T follicular helper cell (primary cell): Measurements from ENCODE around the gene UBQLN4.

Experiments used
- DNase-seq: peaks from one replicate; pipeline ENCODE4 v3.0.0-alpha.2; 2020; ENCODE audit warnings: low read depth
- total RNA-seq, 2 experiments: gene quantifications; one replicate each; lab custom pipeline; 2026; lab: John Stamatoyannopoulos, UW

Gene UBQLN4
- 50.4 to 66.3 reads per million in 2 experiments for total RNA-seq

DNA sequence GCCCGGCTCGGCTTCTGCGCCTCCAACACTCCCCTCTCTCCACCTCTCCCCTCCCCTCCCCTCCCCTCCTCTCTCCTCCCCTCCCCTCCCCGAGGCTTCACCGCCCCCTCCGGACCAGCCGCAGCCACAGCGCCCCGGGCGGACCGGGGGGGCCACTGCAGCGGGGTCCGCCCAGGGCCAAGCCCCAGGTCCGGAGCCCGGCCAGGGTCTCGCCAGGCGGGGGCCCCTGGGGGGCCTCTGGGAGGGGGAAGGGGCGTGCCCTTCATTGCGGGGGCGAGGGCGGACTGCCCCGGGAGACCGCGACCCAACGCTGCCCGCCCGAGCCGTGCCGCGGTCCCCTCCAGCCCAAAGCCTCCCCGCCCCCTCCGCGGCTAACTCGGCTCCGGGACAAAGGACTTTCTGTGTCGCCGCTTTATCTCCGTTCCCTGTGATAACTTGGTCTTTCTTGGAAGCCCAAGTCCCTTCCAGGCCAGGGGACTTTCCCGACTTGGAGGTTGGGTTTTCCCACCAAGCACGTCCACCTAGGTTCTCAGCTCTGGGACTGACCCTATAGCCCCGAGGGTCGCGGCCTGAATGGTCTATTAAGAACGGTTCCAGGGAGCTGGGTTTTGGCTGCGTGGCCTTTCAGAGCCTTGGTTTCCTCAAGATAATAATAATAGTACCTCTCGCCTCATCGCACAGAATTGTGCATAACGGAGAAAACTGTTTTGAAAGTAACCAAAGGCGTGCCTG is at the start of gene UBQLN4:
Gene UBQLN4, minus strand, starts transcription at position 31 of the 732 bp plus-strand sequence. CDS start 97 bp downstream, outside the sequence.
- peak; percentile 75 for DNase-seq

- DNase-seq = no peak
These were observed 49.3 kb upstream of the UBQLN4 start for GRCh38 chr1:156102633-156103511.

- no peak for DNase-seq
These were observed 48.3 kb upstream of the UBQLN4 start for GRCh38 chr1:156101880-156102279.

DNA sequence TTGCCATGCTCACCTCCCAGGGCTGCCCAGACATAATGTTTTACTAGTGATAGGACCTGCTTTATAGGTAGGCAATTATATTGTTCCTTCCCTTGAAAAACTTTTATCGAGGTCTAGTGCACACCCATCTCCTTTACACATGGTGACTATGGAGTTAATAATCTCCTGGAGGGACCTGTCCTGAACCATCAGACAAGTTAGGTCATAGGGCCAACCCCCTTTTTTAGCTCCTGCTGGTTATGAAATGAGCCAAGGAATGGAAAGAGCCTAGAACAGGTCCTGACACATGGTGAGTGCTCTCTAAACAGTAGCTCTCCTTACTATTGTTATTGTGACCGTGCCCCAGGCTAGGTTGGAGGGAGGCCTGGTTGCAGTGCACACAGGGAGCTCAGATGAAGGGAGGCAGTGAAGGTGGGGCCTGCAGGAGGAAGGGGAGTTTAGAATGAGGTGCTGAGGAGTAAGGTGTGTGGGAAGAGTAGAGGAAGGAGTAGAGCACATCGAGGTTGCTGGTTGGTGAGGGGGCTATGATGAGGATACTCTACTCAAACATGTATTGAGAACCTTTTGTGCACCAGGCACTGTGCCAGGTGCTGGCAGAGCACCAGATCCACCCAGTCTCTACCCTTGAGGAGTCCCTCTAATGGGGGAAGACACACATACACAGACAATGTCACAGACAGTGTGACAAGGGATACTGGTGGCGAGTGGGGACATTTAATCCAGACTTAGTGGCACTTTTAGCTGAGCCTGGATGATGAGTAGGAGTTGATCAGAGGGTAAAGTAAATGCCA is 46.8 kb upstream of the UBQLN4 start:
- no peak for DNase-seq

DNA sequence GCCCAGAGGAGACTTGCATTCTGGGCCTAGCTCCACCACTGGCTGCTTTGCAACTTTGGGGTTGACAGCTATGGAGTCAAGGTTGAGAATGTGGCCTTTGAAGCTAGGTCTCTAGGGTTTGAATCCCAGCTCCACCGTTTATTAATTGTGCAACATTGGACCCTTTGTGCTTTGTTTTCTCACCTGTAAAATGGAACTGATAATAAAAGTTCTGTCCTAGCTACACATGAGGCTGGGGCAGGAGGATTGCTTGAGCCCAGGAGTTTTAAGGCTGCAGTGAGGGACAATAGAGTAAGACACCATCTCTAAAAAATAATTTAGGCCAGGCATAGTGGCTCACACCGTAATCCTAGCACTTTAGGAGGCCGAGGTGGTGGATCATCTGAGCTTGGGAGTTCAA is 45.7 kb upstream of the UBQLN4 start:
- no peak for DNase-seq

GRCh38 chr1:156098784-156099183 is 45.2 kb upstream of the UBQLN4 start:
- DNase-seq = no peak

DNA sequence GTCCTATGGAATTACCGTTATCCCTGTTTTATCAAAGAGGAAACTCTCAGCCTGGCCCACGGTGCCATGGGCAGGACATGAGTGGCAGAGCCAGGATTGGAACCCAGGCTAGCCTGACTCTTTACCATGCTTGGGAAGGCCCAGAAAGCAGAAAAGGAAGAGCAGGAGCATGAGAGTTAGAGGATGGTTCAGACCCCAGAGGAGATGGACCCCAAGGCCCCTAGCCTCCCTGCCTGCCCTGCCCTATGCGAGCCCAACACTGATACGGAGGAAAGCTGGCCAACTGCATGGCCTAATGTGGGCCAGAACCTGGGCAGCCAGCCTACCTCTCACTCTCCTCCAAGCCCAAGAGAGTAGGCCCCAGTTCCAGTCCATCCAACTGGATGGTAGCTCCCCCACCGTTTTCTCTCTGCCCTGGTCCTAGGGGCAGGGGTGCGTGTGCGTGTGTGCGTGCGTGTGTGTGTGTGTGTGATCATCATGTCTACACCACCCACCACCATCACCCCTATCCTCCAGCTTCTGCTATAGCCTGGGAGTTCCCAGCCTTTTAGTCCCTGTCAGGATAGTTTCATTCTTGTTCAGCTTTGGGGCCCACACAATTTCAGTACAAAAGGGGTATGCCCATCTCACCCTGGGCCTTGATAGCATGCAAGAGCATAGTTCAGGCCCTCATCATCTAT is 44.0 kb upstream of the UBQLN4 start:
- no peak for DNase-seq

DNA sequence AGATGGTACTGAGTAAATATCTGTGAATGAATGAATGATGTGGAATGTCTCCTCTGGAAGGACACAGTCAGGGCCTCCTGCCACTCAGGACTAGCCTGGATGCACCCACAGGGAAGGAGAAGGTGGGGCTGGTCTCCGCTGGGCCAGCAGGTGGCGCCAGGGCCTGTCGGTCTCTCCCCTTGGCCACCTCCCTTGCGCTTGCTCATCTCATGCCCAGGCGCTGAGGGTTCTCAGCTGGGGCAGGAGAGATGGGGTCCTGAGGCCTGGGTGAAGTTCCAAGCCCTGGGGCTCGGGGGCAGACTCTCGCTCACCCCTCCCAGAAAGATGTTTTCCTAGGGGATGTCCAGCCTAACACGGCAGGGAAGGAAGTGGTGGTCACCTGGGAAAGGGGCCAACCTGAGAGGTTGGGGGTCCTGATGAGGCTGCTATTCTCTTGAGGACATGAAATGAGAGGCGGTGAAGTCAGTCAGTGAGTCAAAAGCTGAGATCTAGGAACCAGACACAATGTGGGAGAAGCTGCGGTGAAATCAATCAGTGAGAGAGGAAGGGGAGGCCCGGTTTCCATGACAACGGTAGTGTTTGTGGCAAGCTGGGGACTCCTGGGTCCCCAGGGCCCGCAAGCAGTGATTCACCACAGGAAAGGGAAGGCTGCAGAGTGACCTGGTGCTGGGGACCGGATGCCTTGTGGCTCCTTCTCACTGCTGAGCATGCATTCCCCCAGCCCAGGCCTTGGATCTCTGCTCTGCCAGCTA is 43.2 kb upstream of the UBQLN4 start:
- DNase-seq = peak; percentile 78

- no peak for DNase-seq
These were observed 42.4 kb upstream of the UBQLN4 start for GRCh38 chr1:156095906-156096508.

DNA sequence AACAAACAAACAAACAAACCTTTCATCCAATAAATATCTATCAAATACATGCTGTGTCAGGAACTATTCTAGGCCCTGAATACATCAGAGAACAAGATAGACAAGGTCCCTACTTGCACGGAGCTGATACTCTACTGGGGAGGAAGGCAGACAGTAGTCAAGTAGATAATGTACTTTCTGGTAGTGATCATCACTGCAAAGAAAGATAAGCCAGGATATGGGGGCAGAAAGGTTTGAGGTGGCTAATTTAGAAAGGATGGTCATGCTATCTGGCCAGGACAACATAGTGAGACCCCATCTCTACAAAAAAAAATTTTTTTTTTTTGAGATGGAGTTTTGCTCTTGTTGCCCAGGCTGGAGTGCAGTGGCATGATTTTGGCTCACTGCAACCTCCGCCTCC is 38.0 kb upstream of the UBQLN4 start:
- no peak for DNase-seq

- peak; percentile 82 for DNase-seq
These were observed 37.2 kb upstream of the UBQLN4 start for GRCh38 chr1:156090840-156091188.

- DNase-seq = no peak
These were observed 36.7 kb upstream of the UBQLN4 start for GRCh38 chr1:156090138-156090839.

DNA sequence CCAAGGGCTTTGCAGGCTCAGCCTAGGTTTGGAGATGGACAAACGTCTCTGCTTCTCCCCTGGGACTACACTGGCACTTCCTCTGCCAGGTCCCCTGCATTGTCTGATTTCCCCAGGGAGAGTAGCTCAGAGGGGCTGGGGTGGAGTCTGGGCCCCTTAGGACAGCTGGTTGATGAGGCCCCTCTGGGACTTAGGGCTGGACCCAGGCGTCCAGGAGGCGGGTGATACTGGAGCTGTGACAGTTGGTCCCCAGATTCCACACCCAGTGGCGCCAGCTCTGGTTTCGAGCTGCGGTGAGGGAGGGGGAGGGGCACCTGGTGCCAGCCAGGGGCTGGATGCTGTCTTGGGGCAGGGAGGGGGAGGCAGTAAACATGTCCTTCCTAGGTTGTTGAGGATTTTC is 36.1 kb upstream of the UBQLN4 start:
- DNase-seq = no peak

- DNase-seq = no peak
These were observed 32.7 kb upstream of the UBQLN4 start for GRCh38 chr1:156086256-156086662.

DNA sequence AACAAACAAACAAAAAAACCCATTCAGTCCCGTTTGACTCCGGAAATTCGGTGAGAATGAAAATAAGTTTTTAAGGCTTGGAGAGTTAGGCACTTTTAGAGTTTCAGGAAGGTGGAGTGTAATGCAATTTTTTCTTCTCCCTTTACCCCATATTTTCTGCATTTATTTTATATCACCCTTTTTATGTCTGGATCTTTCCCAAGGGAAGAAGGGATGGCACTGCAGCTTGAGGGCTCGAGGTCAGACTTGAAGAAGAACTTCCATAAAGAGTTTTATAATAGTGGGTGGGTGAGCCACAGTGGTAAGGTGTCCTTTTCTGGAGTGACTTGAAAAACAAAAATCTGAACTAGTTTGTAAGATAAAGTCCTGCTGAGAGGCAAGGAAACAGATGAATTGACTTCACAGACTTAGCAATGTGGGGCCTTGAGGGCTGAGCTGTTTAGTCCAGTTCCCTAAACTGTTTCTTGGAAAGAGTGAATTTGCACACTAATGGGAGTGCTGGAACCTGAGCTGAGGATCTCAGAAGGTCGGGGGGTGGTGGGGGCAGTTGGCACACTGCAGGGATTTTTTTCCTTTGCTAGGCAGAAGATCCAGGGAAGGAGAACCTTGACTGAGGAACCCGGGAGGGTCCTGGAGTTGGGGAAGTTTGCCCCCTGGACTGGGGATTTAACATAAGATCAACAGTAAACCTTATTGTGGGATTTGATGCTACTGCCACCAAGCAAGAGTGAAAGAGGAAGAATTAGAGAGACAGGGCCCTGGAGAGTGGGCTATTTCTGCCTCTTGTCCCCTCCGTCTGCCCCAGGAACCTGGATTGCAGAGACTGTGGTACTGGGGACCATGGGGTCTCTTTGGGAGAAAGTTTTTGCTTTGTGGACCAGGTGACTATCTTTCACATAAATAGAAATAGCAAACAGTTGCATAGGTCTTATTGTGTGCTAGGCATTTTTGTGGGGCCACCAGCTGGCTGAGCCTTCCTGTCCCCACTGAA is 30.5 kb upstream of the UBQLN4 start:
- DNase-seq = no peak

- DNase-seq = peak; percentile 37
These were observed 28.9 kb upstream of the UBQLN4 start, which contains the start of gene MEX3A for GRCh38 chr1:156082309-156083091. Gene MEX3A, minus strand, starts transcription at chr1:156082465. Its CDS starts 467 bp downstream, at chr1:156081998.

DNA sequence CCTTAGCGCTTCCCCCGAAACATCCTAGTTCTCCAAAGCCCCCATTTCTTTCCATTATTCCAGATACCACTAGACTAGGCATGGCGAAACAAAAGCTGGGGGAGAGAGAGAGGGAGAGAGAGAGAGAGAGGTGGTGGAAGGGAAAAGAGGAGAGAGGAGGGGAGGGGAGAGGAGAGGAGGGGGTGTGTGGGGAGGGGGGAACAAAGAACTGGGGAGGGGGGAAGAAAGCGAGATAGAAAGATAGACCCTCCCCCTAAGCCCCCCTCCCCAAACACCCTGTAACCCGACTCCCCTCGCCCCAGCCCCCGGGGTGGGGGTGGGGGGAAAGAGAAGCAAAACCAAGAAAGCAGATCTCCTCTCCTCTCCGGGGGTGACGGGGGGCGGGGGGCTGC is 28.3 kb upstream of the UBQLN4 start:
- DNase-seq = no peak
